ENCODE measurements around the gene WDFY4.

The WDFY4 gene

GRCh38 chr10:48965460-48965859 is 280.8 kb downstream of the WDFY4 start:
- no peak for DNase-seq (ENCODE audit: low read depth in 3 of 3, low spot score in 1 of 3)

GRCh38 chr10:48968036-48968435 is 283.4 kb downstream of the WDFY4 start:
- DNase-seq (ENCODE audit: low read depth in 3 of 3, low spot score in 1 of 3): no peak

GRCh38 chr10:48970046-48970445 is 285.4 kb downstream of the WDFY4 start:
- no peak for DNase-seq (ENCODE audit: low read depth in 3 of 3, low spot score in 1 of 3)

- no peak for DNase-seq (ENCODE audit: low read depth in 3 of 3, low spot score in 1 of 3)
These were observed 286.0 kb downstream of the WDFY4 start for GRCh38 chr10:48970654-48971053.

- DNase-seq (ENCODE audit: low read depth in 3 of 3, low spot score in 1 of 3): no peak
These were observed 288.4 kb downstream of the WDFY4 start for GRCh38 chr10:48973065-48973464.

- no peak for DNase-seq (ENCODE audit: low read depth in 3 of 3, low spot score in 1 of 3)
These were observed 290.0 kb downstream of the WDFY4 start for GRCh38 chr10:48974510-48975156.

GRCh38 chr10:48976196-48976595 is 291.5 kb downstream of the WDFY4 start:
- DNase-seq (ENCODE audit: low read depth in 3 of 3, low spot score in 1 of 3): no peak

GRCh38 chr10:48978318-48978717 is 293.6 kb downstream of the WDFY4 start:
- DNase-seq (ENCODE audit: low read depth in 3 of 3, low spot score in 1 of 3): no peak

GRCh38 chr10:48981310-48981907 is 296.7 kb downstream of the WDFY4 start:
- DNase-seq (ENCODE audit: low read depth in 3 of 3, low spot score in 1 of 3): peak in 1 of 3 donors; percentile 6

- no peak for DNase-seq (ENCODE audit: low read depth in 3 of 3, low spot score in 1 of 3)
These were observed 297.9 kb downstream of the WDFY4 start for GRCh38 chr10:48982584-48982983.

GRCh38 chr10:48983648-48984351 is 299.1 kb downstream of the WDFY4 start:
- no peak for DNase-seq (ENCODE audit: low read depth in 3 of 3, low spot score in 1 of 3)

GRCh38 chr10:48985621-48986158 is 301.0 kb downstream of the WDFY4 start:
- DNase-seq (ENCODE audit: low read depth in 3 of 3, low spot score in 1 of 3): no peak

- no peak for DNase-seq (ENCODE audit: low read depth in 3 of 3, low spot score in 1 of 3)
These were observed 305.6 kb downstream of the WDFY4 start for GRCh38 chr10:48990226-48990625.

- DNase-seq (ENCODE audit: low read depth in 3 of 3, low spot score in 1 of 3): no peak
These were observed 309.0 kb downstream of the WDFY4 start for GRCh38 chr10:48993627-48994026.

GRCh38 chr10:48996329-48996728 is 311.7 kb downstream of the WDFY4 start:
- DNase-seq (ENCODE audit: low read depth in 3 of 3, low spot score in 1 of 3): no peak

- DNase-seq (ENCODE audit: low read depth in 3 of 3, low spot score in 1 of 3): no peak
These were observed 314.7 kb downstream of the WDFY4 start for GRCh38 chr10:48999346-48999745.

- DNase-seq (ENCODE audit: low read depth in 3 of 3, low spot score in 1 of 3): no peak
These were observed 316.0 kb downstream of the WDFY4 start for GRCh38 chr10:49000437-49001398.

GRCh38 chr10:49001402-49001801 is 316.7 kb downstream of the WDFY4 start:
- no peak for DNase-seq (ENCODE audit: low read depth in 3 of 3, low spot score in 1 of 3)

- no peak for DNase-seq (ENCODE audit: low read depth in 3 of 3, low spot score in 1 of 3)
These were observed 317.4 kb downstream of the WDFY4 start for GRCh38 chr10:49001870-49002672.

GRCh38 chr10:49005270-49005669 is 320.6 kb downstream of the WDFY4 start:
- DNase-seq (ENCODE audit: low read depth in 3 of 3, low spot score in 1 of 3): no peak

All from stimulated activated CD4-positive, alpha-beta T cell treated with anti-CD3 and anti-CD28 coated beads, TNF-alpha, amount 100 ng/mL, for 1 hour (primary cell).